ENCODE measurements around the gene KIZ. TPM values are rescaled to one million over a fixed set of nuclear protein-coding genes. Genes with fewer than 3 reads are reported as not detected.

The KIZ gene
- total RNA-seq, 1 experiment from 2014 or later = 17.6 TPM

DNA sequence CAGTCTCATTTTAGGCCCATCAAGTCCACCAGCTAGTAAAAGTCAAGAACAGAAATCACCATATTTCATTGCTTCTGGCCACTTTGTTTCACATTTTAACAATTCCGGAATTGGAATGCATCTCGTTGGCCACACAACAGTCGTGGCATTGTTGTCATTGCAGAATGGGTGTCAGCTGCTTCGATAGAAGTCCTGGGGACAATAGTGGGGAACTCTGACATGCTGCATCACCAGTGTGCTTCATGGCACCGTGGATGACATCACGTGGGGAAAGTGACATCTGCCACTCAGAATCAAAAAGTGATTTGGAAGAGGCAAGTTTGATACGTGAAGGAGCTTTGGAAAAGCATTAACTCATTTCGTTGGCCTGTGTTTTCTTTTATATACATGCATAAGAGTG lies 133.5 kb downstream of the KIZ start:
- intact Hi-C loops (cut with micrococcal nuclease) = no loop called here
- TF ChIP-seq REST (IDR thresholded peaks at IDR 0.05; ENCODE audit: low read depth) = no peak
- TF ChIP-seq, protein P1, sequence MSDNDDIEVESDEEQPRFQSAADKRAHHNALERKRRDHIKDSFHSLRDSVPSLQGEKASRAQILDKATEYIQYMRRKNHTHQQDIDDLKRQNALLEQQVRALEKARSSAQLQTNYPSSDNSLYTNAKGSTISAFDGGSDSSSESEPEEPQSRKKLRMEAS (IDR thresholded peaks at IDR 0.05) = no peak
- TF ChIP-seq ATF3 (IDR thresholded peaks at IDR 0.05) = no peak
- no peak for TF ChIP-seq CBX3 (IDR thresholded peaks at IDR 0.05; ENCODE audit: low read depth)
- TF ChIP-seq ZFX (IDR thresholded peaks at IDR 0.05) = no peak
- TF ChIP-seq POLR2A (IDR thresholded peaks at IDR 0.05; ENCODE audit: borderline replicate concordance, extremely low read depth, insufficient read depth, insufficient read length) = no peak
- no peak for TF ChIP-seq RAD21 (IDR thresholded peaks at IDR 0.05; ENCODE audit: low read depth)
- TF ChIP-seq POLR2AphosphoS5 (IDR thresholded peaks at IDR 0.05; ENCODE audit: low read depth, low read length) = no peak
- no peak for TF ChIP-seq EZH2phosphoT487 (IDR thresholded peaks at IDR 0.05; ENCODE audit: borderline replicate concordance)
- no peak for TF ChIP-seq SIN3A (IDR thresholded peaks at IDR 0.05; ENCODE audit: low read depth)
- no peak for TF ChIP-seq ELF1 (IDR thresholded peaks at IDR 0.05; ENCODE audit: borderline replicate concordance, low read depth)
- TF ChIP-seq JUND (IDR thresholded peaks at IDR 0.05) = no peak
- TF ChIP-seq, protein P2, sequence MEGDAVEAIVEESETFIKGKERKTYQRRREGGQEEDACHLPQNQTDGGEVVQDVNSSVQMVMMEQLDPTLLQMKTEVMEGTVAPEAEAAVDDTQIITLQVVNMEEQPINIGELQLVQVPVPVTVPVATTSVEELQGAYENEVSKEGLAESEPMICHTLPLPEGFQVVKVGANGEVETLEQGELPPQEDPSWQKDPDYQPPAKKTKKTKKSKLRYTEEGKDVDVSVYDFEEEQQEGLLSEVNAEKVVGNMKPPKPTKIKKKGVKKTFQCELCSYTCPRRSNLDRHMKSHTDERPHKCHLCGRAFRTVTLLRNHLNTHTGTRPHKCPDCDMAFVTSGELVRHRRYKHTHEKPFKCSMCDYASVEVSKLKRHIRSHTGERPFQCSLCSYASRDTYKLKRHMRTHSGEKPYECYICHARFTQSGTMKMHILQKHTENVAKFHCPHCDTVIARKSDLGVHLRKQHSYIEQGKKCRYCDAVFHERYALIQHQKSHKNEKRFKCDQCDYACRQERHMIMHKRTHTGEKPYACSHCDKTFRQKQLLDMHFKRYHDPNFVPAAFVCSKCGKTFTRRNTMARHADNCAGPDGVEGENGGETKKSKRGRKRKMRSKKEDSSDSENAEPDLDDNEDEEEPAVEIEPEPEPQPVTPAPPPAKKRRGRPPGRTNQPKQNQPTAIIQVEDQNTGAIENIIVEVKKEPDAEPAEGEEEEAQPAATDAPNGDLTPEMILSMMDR (IDR thresholded peaks at IDR 0.05 in 2 of 3, conservative IDR thresholded peaks at IDR 0.05 in 1 of 3; ENCODE audit: borderline replicate concordance in 1 of 3, insufficient read depth in 1 of 3, low read depth in 2 of 3, low read length in 2 of 3) = no peak
- TF ChIP-seq EGR1 (IDR thresholded peaks at IDR 0.05; ENCODE audit: low read depth) = no peak
- TF ChIP-seq YY1 (IDR thresholded peaks at IDR 0.05; ENCODE audit: extremely low read depth, insufficient replicate concordance, low read depth, low read length) = no peak
- TF ChIP-seq TCF7L2 (IDR thresholded peaks at IDR 0.05; ENCODE audit: borderline replicate concordance, extremely low read depth, insufficient read depth, insufficient read length) = no peak
- no peak for TF ChIP-seq FOSL1 (IDR thresholded peaks at IDR 0.05; ENCODE audit: low read depth)
- no peak for TF ChIP-seq EZH2 (IDR thresholded peaks at IDR 0.05)
- TF ChIP-seq ZNF274 (IDR thresholded peaks at IDR 0.05; ENCODE audit: low read depth, low read length) = no peak
- Histone ChIP-seq H3K79me2 (ENCODE audit: insufficient read depth, low read length) (no peaks in the 10 kb centered on the region), H3K9me3 (ENCODE audit: control insufficient read depth in 1 of 2, insufficient read depth in 1 of 2, low read depth in 1 of 2, low read length in 2 of 2) (no peaks in the 10 kb centered on the region), H3K9me2 (ENCODE audit: insufficient read depth) (no peaks in the 10 kb centered on the region), H3K27ac (ENCODE audit: low read depth, low read length) (no peak overlapping the region), H3K9ac (ENCODE audit: low read length) (no peak overlapping the region), H3K27me3 (ENCODE audit: insufficient read depth, low read length) (no peaks in the 10 kb centered on the region), H2AFZ (ENCODE audit: low read depth, low read length, poor library complexity, severe bottlenecking) (no peak overlapping the region), H3K4me2 (ENCODE audit: low read length) (no peak overlapping the region), H3K36me3 (ENCODE audit: control insufficient read depth in 1 of 2, insufficient read depth in 2 of 2, low read length in 2 of 2) (no peaks in the 10 kb centered on the region), H3K4me1 (ENCODE audit: control insufficient read depth in 1 of 2, insufficient read depth in 2 of 2, low read length in 2 of 2) (no peaks in the 10 kb centered on the region), H3K4me3 (replicated peaks in 1 of 2; ENCODE audit: low read depth in 1 of 2, low read length in 2 of 2) (no peak overlapping the region), H4K20me1 (ENCODE audit: insufficient read depth) (no peaks in the 10 kb centered on the region)
- ATAC-seq (no peak), DNase-seq (ENCODE audit: low read depth, low spot score) (no peak)
- ChIA-PET RAD21 (ENCODE audit: low non-redundant PET in 1 of 2, low total read pairs in 2 of 2, uncharacterized antibody in 2 of 2, unreplicated experiment in 2 of 2) (no interaction called here), POLR2A (no interaction called here), CTCF (no interaction called here)
- BruUV-seq (replicated peaks) = no TSS peak
